ENCODE measurements around the gene HHAT.
A peak's percentile ranks its signal among the peaks of the same experiment; 100 is the strongest.
"Not testable (repeated sequence)": the region's sequence is repeated elsewhere in the genome, so short reads cannot be mapped to it uniquely, and the experiment has no call there.

The HHAT gene

DNA sequence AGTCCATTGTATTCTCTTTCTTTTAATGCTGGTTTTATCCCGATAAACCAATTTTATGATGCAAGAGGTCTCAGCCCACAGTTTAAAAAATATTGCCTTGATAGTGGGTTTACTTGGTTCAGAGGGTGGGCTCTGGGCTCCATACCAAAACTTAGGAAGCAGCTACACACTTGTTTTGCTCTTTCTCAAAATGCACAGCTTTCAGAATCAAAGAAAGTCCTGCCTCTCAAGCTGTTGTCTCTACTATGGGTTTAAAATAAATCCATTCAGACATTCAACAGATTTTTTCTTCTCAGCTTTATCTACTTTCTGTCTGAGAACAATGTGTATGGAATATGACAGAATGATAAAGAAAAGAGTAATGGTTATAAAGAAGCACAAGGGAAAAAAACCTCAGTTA lies 14.8 kb upstream of the HHAT start:
- no peak for DNase-seq (ENCODE audit: low spot score)
- FAIRE-seq: no peak

DNA sequence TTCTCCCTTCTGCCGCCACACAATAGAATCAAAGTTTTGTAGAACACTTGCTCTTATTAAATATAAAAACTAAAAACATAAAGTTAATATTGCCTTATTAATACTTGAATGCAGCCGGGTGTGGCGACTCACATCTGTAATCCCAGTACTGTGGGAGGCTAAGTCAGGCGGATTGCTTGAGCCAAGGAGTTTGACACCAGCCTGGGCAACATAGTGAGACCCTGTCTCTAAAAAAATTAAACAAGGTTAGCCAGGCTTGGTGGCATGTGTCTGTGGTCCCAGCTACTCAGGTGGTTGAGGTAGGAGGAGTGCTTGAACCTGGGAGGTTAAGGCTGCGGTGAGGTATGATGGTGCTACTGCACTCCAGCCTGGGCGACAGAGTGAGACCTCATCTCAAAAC lies 13.2 kb upstream of the HHAT start:
- DNase-seq (ENCODE audit: low spot score): no peak
- FAIRE-seq: no peak

DNA sequence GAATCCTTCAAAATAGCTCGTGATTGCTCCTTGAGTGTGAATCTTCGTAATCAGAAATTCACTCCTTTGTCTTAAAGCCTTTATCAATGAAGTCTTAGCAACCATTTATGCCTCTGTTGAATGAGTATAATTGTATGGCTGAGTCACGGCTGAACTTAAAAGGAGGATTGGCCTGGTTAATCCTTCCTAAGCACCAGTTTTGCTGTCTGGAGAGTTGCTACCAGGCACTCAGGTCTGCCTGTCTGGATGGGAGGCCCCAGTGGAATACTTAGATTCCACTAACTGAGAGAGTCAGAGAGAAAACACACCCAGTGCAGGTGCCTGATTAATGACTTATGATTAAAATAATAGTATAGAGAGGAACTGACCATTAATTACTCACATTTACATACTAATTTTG lies 7.6 kb upstream of the HHAT start:
- FAIRE-seq (no peak), DNase-seq (ENCODE audit: low spot score) (no peak)

DNA sequence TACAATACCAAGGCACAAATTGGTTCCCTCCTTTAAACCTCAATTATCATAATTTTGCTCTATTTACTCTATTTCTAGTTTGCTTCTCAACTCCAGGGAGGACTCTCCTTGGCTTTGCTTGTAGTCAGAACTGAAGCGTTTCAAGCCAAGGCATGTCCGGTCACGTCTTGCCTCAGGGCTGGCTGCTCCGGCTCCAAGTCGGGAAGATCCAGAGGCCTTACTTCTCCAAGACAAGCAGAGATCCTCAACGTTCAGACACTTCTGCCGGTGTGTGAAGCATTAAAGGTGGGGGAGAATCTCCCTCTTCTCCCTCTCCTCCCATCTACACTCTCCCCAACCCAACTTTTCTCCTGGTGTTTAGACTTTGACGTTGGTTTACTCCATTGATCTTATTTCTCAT lies 7.2 kb upstream of the HHAT start:
- DNase-seq (ENCODE audit: low spot score) (no peak), FAIRE-seq (no peak)

DNA sequence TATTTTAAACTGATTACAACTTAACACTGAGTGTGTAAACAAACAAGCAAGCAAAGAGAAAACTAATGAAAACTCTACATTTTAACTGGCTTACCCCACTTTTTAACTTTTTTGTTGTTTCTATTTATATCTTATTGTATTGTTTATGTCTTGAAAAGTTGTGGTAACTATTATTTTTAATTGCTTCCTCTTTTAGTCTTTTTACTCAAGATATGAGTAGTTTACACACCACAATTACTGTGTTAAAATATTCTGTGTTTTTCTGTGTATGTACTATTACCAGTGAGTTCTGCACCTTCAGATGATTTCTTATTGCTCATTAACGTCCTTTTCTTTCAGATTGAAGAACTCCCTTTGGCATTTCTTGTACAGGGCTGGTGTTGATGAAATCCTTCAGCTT lies 4.7 kb upstream of the HHAT start:
- FAIRE-seq (no peak), DNase-seq (ENCODE audit: low spot score) (no peak)

DNA sequence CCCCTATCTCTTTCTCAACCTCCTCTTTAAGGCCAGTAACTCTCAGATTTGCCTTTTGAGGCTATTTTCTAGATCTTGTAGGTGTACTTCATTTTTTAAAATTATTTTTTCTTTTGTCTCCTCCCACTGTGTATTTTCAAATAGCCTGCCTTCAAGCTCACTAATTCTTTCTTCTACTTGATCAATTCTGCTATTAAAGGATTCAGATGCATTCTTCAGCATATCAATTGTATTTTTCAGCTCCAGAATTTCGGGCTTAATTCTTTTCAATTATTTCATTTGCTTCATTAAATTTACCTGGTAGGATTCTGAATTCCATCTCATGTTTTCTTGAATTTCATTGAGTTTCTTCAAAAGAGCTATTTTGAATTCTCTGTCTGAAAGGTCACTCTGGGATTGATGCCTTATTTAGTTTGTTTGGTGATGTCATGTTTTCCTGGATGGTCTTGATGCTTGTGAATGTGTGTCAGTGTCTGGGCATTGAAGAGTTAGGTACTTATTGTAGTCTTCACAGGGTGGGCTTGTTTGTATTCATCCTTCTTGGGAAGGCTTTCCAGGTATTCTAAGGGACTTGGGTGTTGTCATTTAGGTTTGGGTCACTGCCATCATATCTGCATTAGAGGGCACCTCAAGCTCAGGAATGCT lies 3.6 kb upstream of the HHAT start:
- DNase-seq (ENCODE audit: low spot score) (no peak), FAIRE-seq (no peak)

DNA sequence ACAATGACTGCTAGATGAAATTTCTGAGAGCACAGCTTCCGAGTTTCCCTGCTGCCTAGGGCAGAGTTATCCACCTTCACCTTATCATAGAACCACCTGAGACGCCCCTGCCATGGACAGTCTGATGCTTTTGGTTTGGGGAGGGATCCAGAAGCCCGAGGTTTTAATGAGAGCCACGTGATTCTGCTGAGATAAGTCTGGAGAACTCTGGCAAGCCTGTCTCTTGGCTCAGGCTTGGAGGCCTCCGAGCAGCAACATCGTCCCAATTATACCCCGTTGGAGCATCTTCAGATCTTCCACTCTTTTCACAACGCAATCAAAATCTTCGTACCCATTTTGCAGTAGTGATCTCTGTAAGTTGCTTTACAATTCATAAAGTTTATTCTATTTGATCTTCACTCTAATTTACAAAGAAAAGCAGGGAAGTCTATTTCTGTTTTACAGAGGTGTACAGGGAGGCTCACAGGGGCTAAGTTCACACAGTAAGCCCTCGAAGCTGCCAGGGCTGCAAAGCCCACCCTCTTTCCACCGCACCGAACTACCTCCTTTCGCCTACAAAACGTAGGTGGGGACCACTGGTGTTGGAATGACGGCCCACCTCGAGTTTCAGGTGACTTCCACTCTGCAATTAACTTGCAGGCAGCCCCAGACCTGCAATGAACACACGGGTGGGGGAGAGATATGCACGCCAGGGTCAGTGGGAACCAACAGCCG lies 513 bp upstream of the HHAT start:
- FAIRE-seq (no peak), DNase-seq (ENCODE audit: low spot score) (no peak)

DNA sequence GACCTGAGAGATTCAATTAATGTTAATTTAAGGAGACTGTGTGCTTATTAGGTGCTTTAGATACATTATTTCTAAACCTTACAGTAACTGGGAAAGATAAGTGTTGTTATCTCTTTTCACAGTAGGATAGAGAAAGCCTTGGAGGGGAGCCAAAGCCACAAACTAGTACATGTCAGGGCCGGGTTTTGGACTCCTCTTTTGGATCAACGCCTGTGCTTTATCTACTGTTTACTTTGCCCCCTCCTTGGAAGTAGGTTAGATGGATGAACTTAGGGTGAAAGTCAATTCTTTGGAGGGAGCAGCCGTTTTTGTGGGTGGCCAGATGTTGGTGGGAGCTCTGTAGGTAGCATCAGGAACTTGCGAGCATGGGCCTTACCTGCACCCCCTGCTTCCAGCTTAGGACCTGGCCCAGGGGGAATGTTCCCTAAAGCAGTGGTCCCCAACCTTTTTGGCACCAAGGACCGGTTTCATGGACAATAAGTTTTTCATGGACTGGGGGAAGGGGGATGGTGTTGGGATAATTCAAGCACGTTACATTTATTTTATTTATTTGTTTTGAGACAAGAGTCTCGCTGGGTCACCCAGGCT lies 1.7 kb downstream of the HHAT start:
- FAIRE-seq (no peak), DNase-seq (ENCODE audit: low spot score) (no peak)

DNA sequence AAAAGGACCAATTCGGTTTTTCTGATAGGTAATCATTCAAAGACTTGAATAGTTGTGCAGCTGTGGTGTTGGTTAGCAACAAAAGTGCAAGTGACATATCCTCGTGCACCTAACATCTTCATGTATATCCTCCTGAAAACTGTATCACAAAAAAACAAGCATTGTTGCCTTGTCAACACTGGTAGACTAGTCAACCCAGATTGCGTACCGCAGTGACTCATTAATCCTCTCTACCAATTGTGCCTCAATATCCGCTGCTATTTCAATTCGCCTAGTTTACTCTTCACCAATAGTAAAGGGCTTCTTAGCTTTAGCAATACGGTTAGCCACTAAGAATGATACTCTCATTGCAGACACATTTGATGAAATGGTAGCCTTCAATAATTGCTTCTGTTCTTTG lies 3.5 kb downstream of the HHAT start:
- FAIRE-seq: no peak
- DNase-seq (ENCODE audit: low spot score): no peak

DNA sequence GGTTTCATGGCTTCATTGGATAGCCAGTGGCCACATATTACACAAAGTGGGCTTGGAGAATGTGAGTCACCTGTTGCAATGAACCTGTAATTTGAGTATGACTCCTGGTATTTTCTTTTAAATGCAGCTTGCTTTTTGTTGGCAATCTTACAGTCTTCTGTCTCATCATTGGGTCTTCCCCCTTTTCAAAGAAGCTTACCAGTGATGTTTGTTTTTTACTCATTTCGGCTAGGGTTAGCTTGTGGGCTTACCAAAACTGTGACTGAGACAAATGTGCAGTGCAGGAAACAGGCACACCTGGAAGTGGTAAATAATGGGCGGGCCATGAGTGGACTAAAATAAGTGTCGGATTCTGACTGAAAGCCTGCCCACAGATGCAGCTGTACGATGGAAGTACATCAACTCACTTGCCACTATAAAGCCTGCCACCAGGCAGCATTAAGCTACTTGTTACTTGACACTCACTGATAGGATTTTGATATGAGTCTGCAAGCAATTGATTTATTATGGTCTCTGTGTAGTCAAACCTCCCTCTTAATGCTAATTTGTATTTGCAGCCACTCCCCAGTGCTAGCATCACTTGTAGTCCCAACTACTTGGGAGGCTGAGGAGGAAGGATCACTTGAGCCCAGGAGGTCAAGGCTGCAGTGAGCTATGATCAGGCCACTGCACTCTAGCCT lies 4.2 kb downstream of the HHAT start:
- no peak for DNase-seq (ENCODE audit: low spot score)

DNA sequence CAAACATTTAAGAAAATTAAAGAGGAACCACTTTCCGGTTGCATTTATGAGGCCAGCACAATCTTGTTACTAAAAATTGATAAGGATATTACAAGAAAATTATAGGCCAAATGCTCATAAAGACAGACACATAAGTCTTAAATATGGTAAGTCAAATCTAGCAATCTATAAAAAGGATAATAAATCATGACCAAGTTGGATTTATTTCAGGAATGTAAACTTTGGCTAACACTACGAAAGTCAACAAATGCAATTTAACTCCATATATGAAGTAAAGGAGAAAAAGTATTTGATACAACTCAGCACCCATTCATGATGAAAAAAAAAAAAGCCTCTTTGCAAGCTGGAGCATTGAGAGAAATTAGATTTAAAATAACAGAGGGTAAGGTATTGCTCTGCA lies 6.3 kb downstream of the HHAT start:
- no peak for DNase-seq (ENCODE audit: low spot score)
- no peak for FAIRE-seq

More for the DNA sequence above, 4.2 kb downstream of the HHAT start:
- no peak for FAIRE-seq

DNA sequence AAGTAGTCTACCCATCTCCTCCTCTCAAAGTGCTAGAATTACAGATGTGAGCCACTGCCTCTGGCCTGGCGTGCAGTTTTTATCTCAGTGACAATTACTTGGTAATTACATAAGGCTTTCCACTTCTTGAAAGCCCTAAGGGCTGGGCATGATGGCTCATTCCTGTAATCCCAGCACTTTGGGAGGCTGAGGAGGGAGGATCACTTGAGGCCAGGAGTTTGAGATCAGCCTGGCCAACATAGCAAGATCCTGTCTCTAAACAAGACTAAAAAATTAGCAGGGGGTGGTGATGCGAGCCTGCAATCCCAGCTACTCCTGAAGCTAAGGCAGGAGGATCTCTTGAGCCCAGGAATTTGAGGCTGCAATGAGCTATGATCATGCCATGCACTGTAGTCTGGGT lies 7.7 kb downstream of the HHAT start:
- no peak for DNase-seq (ENCODE audit: low spot score)

DNA sequence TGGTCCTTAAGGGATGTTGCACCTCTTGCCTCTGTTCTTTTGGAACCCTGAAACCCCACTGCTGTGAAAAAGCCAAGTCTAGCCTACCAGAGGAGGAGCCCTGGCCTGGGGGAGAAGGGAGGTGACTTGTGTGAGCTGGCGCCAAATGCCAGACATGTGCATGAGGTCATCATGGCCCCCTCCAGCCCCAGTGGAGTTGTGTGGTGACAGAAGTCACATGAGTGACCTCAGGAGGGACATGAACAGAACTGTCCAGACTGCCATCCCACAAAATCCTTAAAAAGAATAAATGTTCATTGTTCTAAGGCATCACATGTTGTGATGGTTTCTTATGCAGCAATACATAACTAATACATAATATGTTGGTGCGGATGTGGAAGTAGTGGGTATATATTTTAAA lies 10.8 kb downstream of the HHAT start:
- no peak for DNase-seq (ENCODE audit: low spot score)
- FAIRE-seq: no peak

More for the DNA sequence above, 7.7 kb downstream of the HHAT start:
- no peak for FAIRE-seq

DNA sequence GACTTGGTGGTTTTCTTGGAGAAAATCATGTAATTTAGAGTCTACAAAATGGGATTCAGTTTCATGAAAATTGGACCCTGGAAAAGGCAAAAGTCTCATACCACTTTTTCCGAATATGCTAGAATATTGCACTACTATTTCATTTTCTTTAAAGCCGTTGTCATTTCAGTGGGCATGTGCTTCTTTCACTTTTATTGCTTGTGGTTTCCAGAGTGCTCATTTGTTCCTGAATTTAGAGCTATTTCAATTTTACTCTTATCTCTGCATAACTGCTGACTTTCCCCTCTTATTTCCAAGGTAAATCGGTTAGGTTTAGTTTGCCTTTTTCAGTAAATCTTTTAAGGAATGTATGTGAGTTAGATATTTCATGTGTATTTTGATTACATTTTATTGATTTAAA lies 11.6 kb downstream of the HHAT start:
- DNase-seq (ENCODE audit: low spot score) (no peak), FAIRE-seq (no peak)

DNA sequence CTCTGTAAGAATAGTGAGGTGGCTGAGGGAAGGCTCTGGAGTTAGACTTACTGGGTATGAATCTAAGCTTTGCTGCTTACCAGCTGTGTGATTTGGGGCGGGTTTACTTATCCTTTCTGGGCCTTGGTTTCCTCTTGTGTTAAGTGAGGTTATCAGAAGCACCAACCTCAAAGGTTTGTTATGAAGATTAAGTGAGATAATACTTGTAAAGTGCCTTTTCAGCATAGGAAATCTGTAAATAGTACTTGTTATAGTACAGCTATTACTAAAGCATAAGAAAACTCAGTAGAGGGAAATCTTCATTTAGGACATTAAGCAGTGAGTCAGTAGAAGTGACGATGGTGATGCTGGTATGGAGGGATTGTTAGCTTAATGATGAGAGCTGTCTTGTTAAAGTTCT lies 12.1 kb downstream of the HHAT start:
- no peak for DNase-seq (ENCODE audit: low spot score)
- FAIRE-seq: no peak

DNA sequence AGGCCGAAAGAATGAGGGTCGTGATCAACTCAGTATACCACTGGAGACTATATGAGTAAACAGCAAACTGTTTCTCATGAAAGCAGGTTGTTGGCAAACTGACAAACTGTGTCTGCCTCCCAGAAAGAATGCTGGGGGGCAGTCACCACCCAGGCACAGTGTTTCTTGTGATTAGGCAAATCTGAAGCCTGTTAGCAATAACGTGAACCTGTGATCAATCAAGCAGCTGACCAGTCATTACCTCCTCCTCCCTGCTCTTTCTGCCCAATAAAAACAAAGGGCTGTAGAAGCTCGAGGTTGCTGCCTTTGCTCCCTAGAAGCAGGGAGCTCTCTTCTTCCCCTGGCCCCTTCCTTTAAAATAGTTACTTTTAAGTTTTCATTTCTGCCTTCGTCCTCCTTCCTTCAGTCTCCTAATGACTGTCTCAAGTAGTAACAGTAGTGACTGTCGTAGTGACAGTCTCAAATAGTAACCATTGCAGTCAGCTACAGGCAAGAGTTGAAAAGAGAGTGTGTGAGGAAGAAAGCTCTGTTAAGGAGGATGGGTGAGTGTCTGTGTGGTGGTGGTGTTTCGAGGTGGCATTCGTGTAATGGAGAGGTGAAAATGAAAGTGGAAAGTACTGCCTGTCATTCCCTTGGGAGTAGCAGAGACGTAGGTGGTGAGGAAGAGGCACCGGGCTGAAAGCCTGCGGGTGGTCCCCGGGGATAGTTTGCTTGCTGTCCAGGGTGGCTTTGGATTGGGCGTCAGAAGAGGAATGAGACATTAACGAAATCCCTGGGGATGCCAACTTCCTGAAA lies 14.5 kb downstream of the HHAT start:
- DNase-seq (ENCODE audit: low spot score): peak; percentile 51
- FAIRE-seq: peak; percentile 74

DNA sequence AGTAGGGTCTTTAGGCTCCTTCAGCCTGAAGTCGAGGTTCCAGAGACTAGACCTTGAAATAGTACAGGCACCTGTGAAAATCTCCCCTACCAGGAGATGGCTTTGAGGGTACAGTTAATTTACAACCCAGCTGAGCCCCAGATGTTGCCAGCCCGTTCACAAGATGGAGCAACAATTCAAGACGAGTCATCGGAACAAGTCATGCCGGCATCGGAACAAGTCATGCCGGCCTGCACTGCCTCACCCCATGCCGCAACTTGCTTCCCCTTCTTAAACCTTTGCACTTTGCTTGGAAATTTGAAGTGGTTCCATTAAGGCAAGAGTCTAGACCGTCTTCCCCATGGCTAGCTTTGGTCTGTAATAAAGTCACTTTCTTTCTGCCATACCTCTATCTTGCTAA lies 16.0 kb downstream of the HHAT start:
- DNase-seq (ENCODE audit: low spot score) (no peak), FAIRE-seq (no peak)

DNA sequence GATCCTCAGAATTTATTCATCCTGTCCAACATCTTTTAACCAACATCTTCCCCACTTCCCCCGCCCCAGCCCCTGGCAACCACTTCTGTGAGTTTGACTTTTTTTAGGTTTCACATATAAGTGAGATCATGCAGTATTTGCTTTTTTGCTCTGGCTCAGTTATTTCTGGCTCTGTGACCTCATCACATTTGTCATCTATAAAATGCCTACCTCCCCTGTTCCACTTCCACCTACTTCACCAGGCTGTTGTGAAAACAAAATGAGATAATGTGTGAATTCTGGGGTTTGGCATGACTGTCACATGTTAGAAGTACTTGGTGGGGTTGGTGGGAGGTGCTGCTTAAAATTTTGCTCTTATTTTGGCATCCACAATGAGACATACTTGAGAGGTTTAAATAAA lies 18.4 kb downstream of the HHAT start:
- peak; percentile 36 for DNase-seq (ENCODE audit: low spot score)
- no peak for FAIRE-seq

DNA sequence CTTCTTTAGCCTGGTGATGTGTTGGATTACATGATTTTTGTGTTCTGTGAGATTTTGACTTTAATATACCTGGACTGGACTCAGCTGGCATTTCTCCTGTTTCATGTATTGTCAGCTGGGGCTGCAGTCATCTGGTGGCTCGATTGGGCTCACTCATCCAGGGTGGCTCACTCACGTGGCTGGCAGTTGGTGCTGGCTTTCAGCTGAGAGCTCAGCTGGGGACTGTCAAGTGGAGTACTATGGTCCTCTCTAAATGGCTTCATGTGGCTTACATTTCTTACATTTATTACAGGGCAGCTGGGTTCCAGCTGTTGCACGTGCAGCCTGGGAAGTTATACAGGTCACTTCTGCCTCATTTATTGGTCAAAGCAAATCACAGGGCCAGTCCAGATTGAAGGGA lies 22.8 kb downstream of the HHAT start:
- FAIRE-seq (no peak), DNase-seq (ENCODE audit: low spot score) (no peak)

DNA sequence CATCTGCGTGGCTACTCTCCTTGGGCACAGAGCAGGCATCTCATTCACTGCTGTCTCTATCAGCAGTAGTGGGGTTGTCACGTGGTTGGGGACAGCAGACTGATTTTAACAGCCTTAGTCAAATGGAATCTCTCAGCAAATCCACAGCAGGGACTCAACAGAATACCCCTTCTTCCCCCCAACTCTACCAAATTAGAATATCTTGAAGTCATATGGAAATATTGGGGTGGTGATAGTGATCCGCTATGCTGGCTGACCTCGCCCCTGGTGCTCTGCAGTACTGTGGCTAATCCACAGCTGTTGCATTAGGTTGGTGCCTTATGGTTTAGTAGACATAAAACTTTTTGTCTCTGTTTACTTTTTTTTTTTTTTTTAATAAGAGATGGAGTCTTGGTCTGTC lies 23.9 kb downstream of the HHAT start:
- no peak for DNase-seq (ENCODE audit: low spot score)
- FAIRE-seq: no peak

DNA sequence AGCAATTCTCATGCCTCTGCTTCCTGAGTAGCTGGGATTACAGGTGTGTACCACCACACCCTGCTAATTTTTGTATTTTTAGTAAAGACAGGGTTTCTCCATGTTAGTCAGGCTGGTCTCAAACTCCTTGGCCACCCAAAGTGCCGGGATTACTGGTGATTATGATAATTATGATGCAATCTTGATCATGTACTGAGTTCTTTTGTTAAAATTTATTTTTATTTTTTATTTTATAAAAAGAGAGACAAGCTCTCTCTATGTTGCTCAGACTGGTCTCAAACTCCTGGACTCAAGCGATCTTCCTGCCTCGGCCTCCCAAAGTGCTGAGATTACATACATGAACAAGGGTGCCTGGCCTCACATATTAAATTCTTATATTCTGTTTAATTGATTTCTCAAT lies 25.6 kb downstream of the HHAT start:
- not testable (repeated sequence) for DNase-seq (ENCODE audit: low spot score)

DNA sequence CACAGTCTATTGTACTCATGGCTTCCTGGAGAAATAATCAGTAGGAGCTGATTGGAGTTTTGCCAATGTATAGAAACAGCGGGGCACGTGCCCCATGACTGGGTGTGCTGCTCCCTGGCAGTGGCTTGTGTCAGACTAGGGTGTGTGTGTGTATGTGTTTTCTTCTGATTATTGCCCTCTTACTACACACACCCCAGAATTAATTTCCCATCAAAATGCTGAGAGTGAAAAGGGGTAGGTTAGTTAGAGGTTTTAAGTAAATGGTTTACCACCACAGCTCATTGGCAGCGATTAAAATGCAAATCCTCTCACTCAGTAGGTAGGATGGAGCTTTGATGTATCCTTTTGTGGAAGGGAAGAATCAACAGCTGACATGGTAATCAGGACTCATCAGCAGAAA lies 29.9 kb downstream of the HHAT start:
- DNase-seq (ENCODE audit: low spot score): no peak

More for the DNA sequence above, 25.6 kb downstream of the HHAT start:
- not testable (repeated sequence) for FAIRE-seq

More for the DNA sequence above, 29.9 kb downstream of the HHAT start:
- FAIRE-seq: no peak

Data from urothelium cell line (cell line).